Measurements from ENCODE around the gene UPK1B.

GRCh38 chr3:119211193-119211592, 37.8 kb downstream of the UPK1B start:
- TF ChIP-seq, protein P1, sequence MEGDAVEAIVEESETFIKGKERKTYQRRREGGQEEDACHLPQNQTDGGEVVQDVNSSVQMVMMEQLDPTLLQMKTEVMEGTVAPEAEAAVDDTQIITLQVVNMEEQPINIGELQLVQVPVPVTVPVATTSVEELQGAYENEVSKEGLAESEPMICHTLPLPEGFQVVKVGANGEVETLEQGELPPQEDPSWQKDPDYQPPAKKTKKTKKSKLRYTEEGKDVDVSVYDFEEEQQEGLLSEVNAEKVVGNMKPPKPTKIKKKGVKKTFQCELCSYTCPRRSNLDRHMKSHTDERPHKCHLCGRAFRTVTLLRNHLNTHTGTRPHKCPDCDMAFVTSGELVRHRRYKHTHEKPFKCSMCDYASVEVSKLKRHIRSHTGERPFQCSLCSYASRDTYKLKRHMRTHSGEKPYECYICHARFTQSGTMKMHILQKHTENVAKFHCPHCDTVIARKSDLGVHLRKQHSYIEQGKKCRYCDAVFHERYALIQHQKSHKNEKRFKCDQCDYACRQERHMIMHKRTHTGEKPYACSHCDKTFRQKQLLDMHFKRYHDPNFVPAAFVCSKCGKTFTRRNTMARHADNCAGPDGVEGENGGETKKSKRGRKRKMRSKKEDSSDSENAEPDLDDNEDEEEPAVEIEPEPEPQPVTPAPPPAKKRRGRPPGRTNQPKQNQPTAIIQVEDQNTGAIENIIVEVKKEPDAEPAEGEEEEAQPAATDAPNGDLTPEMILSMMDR (IDR thresholded peaks at IDR 0.05) = no peak
- TF ChIP-seq POLR2A (IDR thresholded peaks at IDR 0.05) = peak in 1 of 3 donors; percentile 19

Measured in body of pancreas (tissue), 4 donors.